Measurements from ENCODE around the gene PRELID3B. TPM values are rescaled to one million over a fixed set of nuclear protein-coding genes. Genes with fewer than 3 reads are reported as not detected.

The PRELID3B gene
- total and polyA plus RNA-seq, 10 of the 15 experiments (the other 5 are each of a cell fraction or from before 2014, with no cell fraction given), result 72.5 to 151 (median 124) TPM

- H3K4me3 ChIP-seq, result peak overlapping the region; percentile 89
- peaks cover 13% of the 10 kb centered on the region for H3K4me1 ChIP-seq (ENCODE audit: control insufficient read depth, insufficient read depth, low read length)
- in situ Hi-C loops (cut with MboI) (no loop called here), intact Hi-C loops (cut with micrococcal nuclease; ENCODE audit: unreplicated experiment) (loop anchor here (10.0 kb wide), 2 partner anchors 54 to 384 kb away; partner anchors contain the start of genes NELFCD and STX16)
- H3K36me3 ChIP-seq (ENCODE audit: control insufficient read depth in 2 of 2, insufficient read depth in 2 of 2, low read length in 1 of 2), result peaks cover 9 to 28% of the 10 kb centered on the region in 2 experiments
- DNase-seq (ENCODE audit: low read depth, low spot score) (no peak), FAIRE-seq (no peak), ATAC-seq (no peak)
- 4% methylated on average over 1 of the region's 1 CpG for WGBS (ENCODE audit: insufficient coverage, insufficient replicate concordance, low lambda C conversion rate, missing lambda C conversion rate)
- peaks cover 67% of the 10 kb centered on the region for H3K79me2 ChIP-seq (ENCODE audit: control insufficient read depth, insufficient read depth, low read length)
- no TSS peak for BruUV-seq (replicated peaks)
- ChIA-PET POLR2A (interaction anchor here (1.1 kb wide), 1 partner anchor 57 kb away, joined by 3 read pairs; no protein-coding TSS in a partner anchor), CTCF (no interaction called here), RAD21 (ENCODE audit: unreplicated experiment) (interaction anchor here (0.7 kb wide), 1 partner anchor 60 kb away, joined by 4 read pairs; no protein-coding TSS in a partner anchor), SMC1A (ENCODE audit: uncharacterized antibody, unreplicated experiment) (interaction anchor here (1.6 kb wide), 1 partner anchor 17 kb away, joined by 4 read pairs; no protein-coding TSS in a partner anchor)
- no peak overlapping the region for H2AFZ ChIP-seq (ENCODE audit: control insufficient read depth, low read depth, low read length)
- H3K9ac ChIP-seq (ENCODE audit: control insufficient read depth, insufficient read depth, low read length), result no peak overlapping the region; the same call in 1 of the 2 replicates
- H4K20me1 ChIP-seq (ENCODE audit: control insufficient read depth, insufficient read depth), result no peaks in the 10 kb centered on the region; the same call in 1 of the 2 replicates
- no peaks in the 10 kb centered on the region for H3K9me3 ChIP-seq (replicated peaks; ENCODE audit: control insufficient read depth, insufficient read depth, low read length)
- peak overlapping the region; percentile 11; the same call in 1 of the 2 replicates for H3K27ac ChIP-seq (ENCODE audit: control insufficient read depth, insufficient read depth)
- H3K27me3 ChIP-seq (replicated peaks in 1 of 2; ENCODE audit: control insufficient read depth in 2 of 2, insufficient read depth in 2 of 2, low read length in 1 of 2), result no peaks in the 10 kb centered on the region
- TF ChIP-seq MTA2 (IDR thresholded peaks at IDR 0.05; ENCODE audit: low read depth) (no peak), EZH2 (IDR thresholded peaks at IDR 0.05; ENCODE audit: borderline replicate concordance, control insufficient read depth, low read depth, low read length) (no peak), EP300 (IDR thresholded peaks at IDR 0.05; ENCODE audit: borderline replicate concordance in 1 of 2, control insufficient read depth in 1 of 2, low read depth in 2 of 2, low read length in 2 of 2) (no peak), BRCA1 (IDR thresholded peaks at IDR 0.05; ENCODE audit: low read depth, low read length) (no peak), CHD1 (IDR thresholded peaks at IDR 0.05; ENCODE audit: low read depth, low read length) (no peak), CREM (IDR thresholded peaks at IDR 0.05; ENCODE audit: low read depth) (no peak), RAD51 (IDR thresholded peaks at IDR 0.05) (no peak), RAD21 (IDR thresholded peaks at IDR 0.05; ENCODE audit: insufficient read depth, low read depth, low read length) (no peak), RBBP5 (conservative IDR thresholded peaks at IDR 0.05) (no peak)
- H3K4me2 ChIP-seq (ENCODE audit: control insufficient read depth, insufficient read depth), result peak overlapping the region; percentile 30; the same call in 1 of the 2 replicates
Observed at GRCh38 chr20:59039233-59039632, 3.4 kb downstream of the PRELID3B start.
